ENCODE results near the gene KIF6.

GRCh38 chr6:39441301-39441700, 283.9 kb downstream of the KIF6 start:
- TF ChIP-seq GATA2 (IDR thresholded peaks at IDR 0.05; ENCODE audit: low read depth, low read length) (no peak), GATA3 (IDR thresholded peaks at IDR 0.05; ENCODE audit: low read depth, low read length) (no peak)

All from SH-SY5Y (cell line).